ENCODE measurements around the gene ARL8B. TPM values are rescaled to one million over a fixed set of nuclear protein-coding genes. Genes with fewer than 3 reads are reported as not detected.
"Not testable (repeated sequence)": the region's sequence is repeated elsewhere in the genome, so short reads cannot be mapped to it uniquely, and the experiment has no call there.

The ARL8B gene
- total RNA-seq, 1 donor from 2014 or later: 39.3 TPM

GRCh38 chr3:5079761-5080160 is 42.3 kb upstream of the ARL8B start:
- no peaks in the 10 kb centered on the region for H3K27me3 ChIP-seq
- H3K36me3 ChIP-seq: no peaks in the 10 kb centered on the region
- H3K79me2 ChIP-seq (ENCODE audit: low read depth): no peaks in the 10 kb centered on the region
- H3K4me1 ChIP-seq: no peaks in the 10 kb centered on the region
- no peaks in the 10 kb centered on the region for H3K9me3 ChIP-seq (ENCODE audit: low read depth)
- no peaks in the 10 kb centered on the region for H3K9me3 Mint-ChIP-seq
- DNase-seq (ENCODE audit: low spot score): no peak
- no peak overlapping the region for H3K4me2 ChIP-seq
- H3K9ac ChIP-seq: no peak overlapping the region
- H3K27me3 Mint-ChIP-seq (ENCODE audit: insufficient read depth, low read depth): peaks cover 1% of the 10 kb centered on the region
- H3K4me3 Mint-ChIP-seq: no peak overlapping the region
- H3K4me1 Mint-ChIP-seq: peaks cover 5% of the 10 kb centered on the region
- H4K20me1 ChIP-seq (ENCODE audit: low read depth): no peaks in the 10 kb centered on the region
- H3K36me3 Mint-ChIP-seq: no peaks in the 10 kb centered on the region
- no peak overlapping the region for H3K27ac Mint-ChIP-seq
- H3K4me3 ChIP-seq: no peak overlapping the region
- no peak for TF ChIP-seq EZH2phosphoT487 (IDR thresholded peaks at IDR 0.05)
- TF ChIP-seq CTCF (IDR thresholded peaks at IDR 0.05): no peak
- no peak for TF ChIP-seq EZH2 (IDR thresholded peaks at IDR 0.05)
- no peak overlapping the region for H2AFZ ChIP-seq (replicated peaks)
- no peak overlapping the region for H3K27ac ChIP-seq
- no peaks in the 10 kb centered on the region for H3F3A ChIP-seq (ENCODE audit: low read depth)

- Histone ChIP-seq H3K79me2 (ENCODE audit: low read depth) (no peaks in the 10 kb centered on the region), H3K36me3 (no peaks in the 10 kb centered on the region), H3K27ac (no peak overlapping the region), H3K4me2 (no peak overlapping the region), H3K9ac (no peak overlapping the region), H2AFZ (replicated peaks) (no peak overlapping the region), H4K20me1 (ENCODE audit: low read depth) (no peaks in the 10 kb centered on the region), H3K4me1 (no peaks in the 10 kb centered on the region), H3F3A (ENCODE audit: low read depth) (no peaks in the 10 kb centered on the region), H3K9me3 (ENCODE audit: low read depth) (no peaks in the 10 kb centered on the region), H3K4me3 (no peak overlapping the region), H3K27me3 (no peaks in the 10 kb centered on the region)
- no peak overlapping the region for H3K4me3 Mint-ChIP-seq
- no peak for TF ChIP-seq EZH2 (IDR thresholded peaks at IDR 0.05)
- no peak for TF ChIP-seq EZH2phosphoT487 (IDR thresholded peaks at IDR 0.05)
- TF ChIP-seq CTCF (IDR thresholded peaks at IDR 0.05): no peak
- no peaks in the 10 kb centered on the region for H3K9me3 Mint-ChIP-seq
- H3K36me3 Mint-ChIP-seq: no peaks in the 10 kb centered on the region
- peak overlapping the region; percentile 17 for H3K27ac Mint-ChIP-seq
- H3K4me1 Mint-ChIP-seq: peaks cover 5% of the 10 kb centered on the region
- H3K27me3 Mint-ChIP-seq (ENCODE audit: insufficient read depth, low read depth): no peaks in the 10 kb centered on the region
- no peak for DNase-seq (ENCODE audit: low spot score)
These were observed 41.1 kb upstream of the ARL8B start for GRCh38 chr3:5080779-5081550.

- H3K9me3 Mint-ChIP-seq; H3K27me3 ChIP-seq; H3K27ac ChIP-seq; H3K79me2 ChIP-seq (ENCODE audit: low read depth); H3K4me1 ChIP-seq; H3K4me1 Mint-ChIP-seq; H3K9ac ChIP-seq; H3K9me3 ChIP-seq (ENCODE audit: low read depth); H3K4me3 ChIP-seq; H3K4me3 Mint-ChIP-seq; DNase-seq (ENCODE audit: low spot score); H3K27me3 Mint-ChIP-seq (ENCODE audit: insufficient read depth, low read depth); H3F3A ChIP-seq (ENCODE audit: low read depth); H3K4me2 ChIP-seq; H3K36me3 Mint-ChIP-seq; H3K36me3 ChIP-seq; H4K20me1 ChIP-seq (ENCODE audit: low read depth): not testable (repeated sequence)
- H2AFZ ChIP-seq (replicated peaks): peak overlapping the region; percentile 82
- H3K27ac Mint-ChIP-seq: peak overlapping the region; percentile 53
These were observed 39.9 kb upstream of the ARL8B start for GRCh38 chr3:5081973-5082788.

- Histone ChIP-seq H3K27me3 (no peaks in the 10 kb centered on the region), H3K4me2 (no peak overlapping the region), H3K4me1 (no peaks in the 10 kb centered on the region), H2AFZ (replicated peaks) (peak overlapping the region; percentile 82), H3K9me3 (ENCODE audit: low read depth) (no peaks in the 10 kb centered on the region), H4K20me1 (ENCODE audit: low read depth) (no peaks in the 10 kb centered on the region), H3K9ac (no peak overlapping the region), H3K27ac (no peak overlapping the region), H3K79me2 (ENCODE audit: low read depth) (no peaks in the 10 kb centered on the region), H3K36me3 (no peaks in the 10 kb centered on the region), H3F3A (ENCODE audit: low read depth) (no peaks in the 10 kb centered on the region), H3K4me3 (no peak overlapping the region)
- H3K4me1 Mint-ChIP-seq: peaks cover 5% of the 10 kb centered on the region
- H3K4me3 Mint-ChIP-seq: no peak overlapping the region
- H3K36me3 Mint-ChIP-seq: no peaks in the 10 kb centered on the region
- TF ChIP-seq EZH2phosphoT487 (IDR thresholded peaks at IDR 0.05): no peak
- no peak for TF ChIP-seq CTCF (IDR thresholded peaks at IDR 0.05)
- no peak for TF ChIP-seq EZH2 (IDR thresholded peaks at IDR 0.05)
- no peak for DNase-seq (ENCODE audit: low spot score)
- H3K9me3 Mint-ChIP-seq: no peaks in the 10 kb centered on the region
- H3K27me3 Mint-ChIP-seq (ENCODE audit: insufficient read depth, low read depth): no peaks in the 10 kb centered on the region
- no peak overlapping the region for H3K27ac Mint-ChIP-seq
These were observed 39.3 kb upstream of the ARL8B start for GRCh38 chr3:5082789-5083115.
